ENCODE measurements around the gene DNAJA2.

The DNAJA2 gene

DNA sequence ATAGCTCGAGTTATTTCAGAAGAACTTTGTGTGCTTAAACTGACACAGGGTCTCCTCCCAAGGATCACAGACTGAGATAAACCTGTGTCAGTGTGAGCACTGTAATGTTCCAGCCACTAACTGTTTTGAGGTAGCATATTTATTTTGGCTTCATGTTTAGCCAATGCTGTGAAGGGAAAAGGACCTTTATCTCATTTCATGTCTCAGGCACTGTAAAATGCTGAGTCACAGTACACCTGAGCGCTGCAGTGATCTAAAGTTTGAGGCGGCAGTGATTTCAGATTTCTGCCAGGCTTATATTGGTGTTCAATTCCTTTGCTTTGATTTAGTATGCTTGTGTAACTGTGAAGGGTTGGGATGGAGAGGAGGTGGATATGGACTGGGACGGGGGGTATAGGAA lies 3.1 kb upstream of the DNAJA2 start:
- TF ChIP-seq, protein P1, sequence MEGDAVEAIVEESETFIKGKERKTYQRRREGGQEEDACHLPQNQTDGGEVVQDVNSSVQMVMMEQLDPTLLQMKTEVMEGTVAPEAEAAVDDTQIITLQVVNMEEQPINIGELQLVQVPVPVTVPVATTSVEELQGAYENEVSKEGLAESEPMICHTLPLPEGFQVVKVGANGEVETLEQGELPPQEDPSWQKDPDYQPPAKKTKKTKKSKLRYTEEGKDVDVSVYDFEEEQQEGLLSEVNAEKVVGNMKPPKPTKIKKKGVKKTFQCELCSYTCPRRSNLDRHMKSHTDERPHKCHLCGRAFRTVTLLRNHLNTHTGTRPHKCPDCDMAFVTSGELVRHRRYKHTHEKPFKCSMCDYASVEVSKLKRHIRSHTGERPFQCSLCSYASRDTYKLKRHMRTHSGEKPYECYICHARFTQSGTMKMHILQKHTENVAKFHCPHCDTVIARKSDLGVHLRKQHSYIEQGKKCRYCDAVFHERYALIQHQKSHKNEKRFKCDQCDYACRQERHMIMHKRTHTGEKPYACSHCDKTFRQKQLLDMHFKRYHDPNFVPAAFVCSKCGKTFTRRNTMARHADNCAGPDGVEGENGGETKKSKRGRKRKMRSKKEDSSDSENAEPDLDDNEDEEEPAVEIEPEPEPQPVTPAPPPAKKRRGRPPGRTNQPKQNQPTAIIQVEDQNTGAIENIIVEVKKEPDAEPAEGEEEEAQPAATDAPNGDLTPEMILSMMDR (IDR thresholded peaks at IDR 0.05; ENCODE audit: control insufficient read depth, extremely low read depth, insufficient read depth) = no peak
- peak; percentile 79 for DNase-seq (ENCODE audit: low read depth)
- H3K4me3 ChIP-seq (ENCODE audit: low read depth, low read length) = no peak overlapping the region

DNA sequence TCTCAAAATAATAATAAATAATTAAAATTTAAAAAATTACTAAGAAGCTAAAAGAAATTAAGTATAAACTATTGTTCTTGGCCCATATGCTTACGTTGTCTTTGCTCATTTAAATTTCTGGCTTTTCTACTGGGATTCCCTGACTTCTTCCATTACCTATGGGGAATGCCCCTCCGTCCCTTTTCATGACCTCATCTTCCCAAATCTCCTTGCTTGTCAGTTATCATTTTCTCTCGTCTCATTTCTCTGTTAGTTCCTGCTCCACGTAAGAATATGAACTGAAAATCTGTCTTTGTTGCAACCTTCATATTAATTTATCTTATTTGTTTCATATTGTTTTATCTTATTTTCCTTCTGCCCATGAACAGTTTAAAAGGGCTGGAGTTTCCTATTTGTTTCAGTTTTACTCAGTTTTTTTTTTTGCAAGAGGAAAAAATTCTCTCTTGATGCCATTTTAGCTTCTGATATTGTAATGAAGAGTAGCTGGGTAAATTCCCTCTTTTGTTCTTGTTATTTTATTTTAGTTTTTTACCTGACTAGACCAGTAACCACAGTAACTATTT lies 2.5 kb upstream of the DNAJA2 start:
- DNase-seq (ENCODE audit: low read depth) = no peak

DNA sequence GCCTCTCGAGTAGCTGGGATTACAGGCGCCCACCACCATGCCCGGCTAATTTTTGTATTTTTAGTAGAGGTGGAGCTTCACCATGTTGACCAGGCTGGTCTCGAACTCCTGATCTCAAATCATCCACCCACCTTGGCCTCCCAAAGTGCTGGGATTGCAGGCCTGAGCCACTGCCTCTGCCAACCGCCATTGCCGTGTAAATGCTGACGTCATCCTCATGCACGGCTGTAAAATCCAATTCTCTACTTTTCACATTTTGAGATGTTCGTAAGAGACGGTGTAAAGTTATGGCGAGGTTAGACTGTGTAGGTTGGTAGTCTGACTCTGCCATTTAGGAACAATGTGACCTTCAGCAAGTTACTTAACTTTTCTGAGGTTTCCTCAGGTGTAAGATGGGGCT lies 1.7 kb upstream of the DNAJA2 start:
- no peak overlapping the region for H3K4me3 ChIP-seq (ENCODE audit: low read depth, low read length)
- TF ChIP-seq, protein P1 (IDR thresholded peaks at IDR 0.05; ENCODE audit: control insufficient read depth, extremely low read depth, insufficient read depth) = no peak
- no peak for DNase-seq (ENCODE audit: low read depth)

More for the DNA sequence above, 2.5 kb upstream of the DNAJA2 start:
- TF ChIP-seq, protein P1 (IDR thresholded peaks at IDR 0.05; ENCODE audit: control insufficient read depth, extremely low read depth, insufficient read depth) = no peak
- H3K4me3 ChIP-seq (ENCODE audit: low read depth, low read length) = no peak overlapping the region

DNA sequence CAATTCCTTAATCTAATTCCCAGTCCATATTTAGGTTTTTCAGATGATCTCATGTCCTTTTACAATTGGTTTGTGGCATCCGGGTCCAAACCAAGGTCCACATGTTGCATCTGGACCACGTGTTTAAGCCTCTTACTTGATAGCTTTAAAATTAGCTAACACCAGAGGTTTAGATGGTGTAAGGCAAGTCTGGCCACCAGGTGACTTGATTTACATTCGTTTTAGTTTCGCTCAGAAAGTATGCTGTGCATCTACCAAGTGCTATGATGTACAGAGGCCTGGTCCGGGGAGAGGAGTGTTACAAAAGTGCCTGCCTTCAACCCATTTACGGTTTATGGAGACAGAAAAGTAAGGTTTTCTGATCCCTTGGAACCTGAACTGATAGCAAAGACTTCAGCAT lies 878 bp upstream of the DNAJA2 start:
- peak overlapping the region; percentile 79 for H3K4me3 ChIP-seq (ENCODE audit: low read depth, low read length)
- TF ChIP-seq, protein P1 (IDR thresholded peaks at IDR 0.05; ENCODE audit: control insufficient read depth, extremely low read depth, insufficient read depth) = no peak
- DNase-seq (ENCODE audit: low read depth) = no peak

DNA sequence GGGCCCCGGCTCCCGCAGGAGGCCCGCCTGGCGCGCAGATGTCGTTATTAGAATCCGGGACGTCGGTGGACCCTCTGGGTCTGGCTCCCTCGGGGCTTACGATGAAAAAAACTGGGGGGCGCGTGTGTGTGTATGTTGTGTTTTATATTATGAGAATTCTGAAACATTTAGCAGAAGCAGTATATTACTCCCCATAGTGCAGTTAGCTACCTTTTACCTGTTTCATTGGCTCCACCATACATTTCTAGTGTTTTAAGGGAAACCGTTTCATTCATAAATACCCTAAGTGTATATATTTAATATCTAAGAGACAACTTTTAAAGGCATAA lies 486 bp upstream of the DNAJA2 start:
- TF ChIP-seq, protein P1 (IDR thresholded peaks at IDR 0.05; ENCODE audit: control insufficient read depth, extremely low read depth, insufficient read depth) = no peak
- peak overlapping the region; percentile 79 for H3K4me3 ChIP-seq (ENCODE audit: low read depth, low read length)
- DNase-seq (ENCODE audit: low read depth) = no peak

DNA sequence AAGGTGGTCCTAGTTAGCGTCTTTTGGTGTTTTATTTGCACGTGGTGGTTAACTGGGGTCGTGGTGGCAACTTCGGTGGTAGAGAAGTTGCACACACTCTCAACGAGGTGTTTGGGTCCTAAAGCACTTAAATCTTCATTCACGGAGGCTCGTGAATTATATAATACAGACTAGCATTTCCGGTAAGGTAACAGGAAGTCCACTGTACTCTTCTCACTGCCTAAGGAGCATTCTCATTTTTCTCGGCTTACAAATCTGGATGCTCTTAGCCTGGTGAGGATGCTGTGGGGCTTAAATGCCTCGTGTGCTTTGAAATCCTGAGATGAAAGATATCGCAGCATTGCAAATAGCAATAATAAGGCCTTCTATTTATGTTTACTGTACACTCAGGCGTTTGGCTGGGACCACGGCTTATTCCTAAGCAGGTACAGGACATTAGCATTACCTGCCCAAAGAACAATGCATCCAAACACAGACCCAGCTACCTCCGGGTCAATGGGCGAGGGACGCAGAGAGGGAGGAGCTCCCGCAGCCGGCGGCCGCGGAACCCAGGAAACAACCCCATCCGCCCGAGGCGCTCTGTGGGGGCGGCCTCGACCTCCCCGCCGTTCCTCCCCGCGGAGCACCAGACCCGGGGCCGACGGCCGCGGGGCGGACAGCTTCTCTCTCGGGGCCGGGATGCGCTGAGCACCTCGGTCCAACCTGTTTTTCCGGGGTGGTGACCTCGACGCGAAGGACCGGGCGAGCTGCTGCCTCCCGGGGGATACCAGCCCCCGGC lies 856 bp downstream of the DNAJA2 start:
- TF ChIP-seq, protein P1 (IDR thresholded peaks at IDR 0.05; ENCODE audit: control insufficient read depth, extremely low read depth, insufficient read depth) = no peak
- H3K4me3 ChIP-seq (ENCODE audit: low read depth, low read length) = peak overlapping the region; percentile 79
- no peak for DNase-seq (ENCODE audit: low read depth)
